ENCODE data around the gene OR51A7. TPM values are rescaled to one million over a fixed set of nuclear protein-coding genes. Genes with fewer than 3 reads are reported as not detected.
"Not testable (repeated sequence)": the region's sequence is repeated elsewhere in the genome, so short reads cannot be mapped to it uniquely, and the experiment has no call there.

OR51A7 gene, protein sequence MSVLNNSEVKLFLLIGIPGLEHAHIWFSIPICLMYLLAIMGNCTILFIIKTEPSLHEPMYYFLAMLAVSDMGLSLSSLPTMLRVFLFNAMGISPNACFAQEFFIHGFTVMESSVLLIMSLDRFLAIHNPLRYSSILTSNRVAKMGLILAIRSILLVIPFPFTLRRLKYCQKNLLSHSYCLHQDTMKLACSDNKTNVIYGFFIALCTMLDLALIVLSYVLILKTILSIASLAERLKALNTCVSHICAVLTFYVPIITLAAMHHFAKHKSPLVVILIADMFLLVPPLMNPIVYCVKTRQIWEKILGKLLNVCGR
- not detected for polyA plus RNA-seq (2013, experiment 1 of 2)
- not detected for polyA plus RNA-seq (2013, experiment 2 of 2)

DNA sequence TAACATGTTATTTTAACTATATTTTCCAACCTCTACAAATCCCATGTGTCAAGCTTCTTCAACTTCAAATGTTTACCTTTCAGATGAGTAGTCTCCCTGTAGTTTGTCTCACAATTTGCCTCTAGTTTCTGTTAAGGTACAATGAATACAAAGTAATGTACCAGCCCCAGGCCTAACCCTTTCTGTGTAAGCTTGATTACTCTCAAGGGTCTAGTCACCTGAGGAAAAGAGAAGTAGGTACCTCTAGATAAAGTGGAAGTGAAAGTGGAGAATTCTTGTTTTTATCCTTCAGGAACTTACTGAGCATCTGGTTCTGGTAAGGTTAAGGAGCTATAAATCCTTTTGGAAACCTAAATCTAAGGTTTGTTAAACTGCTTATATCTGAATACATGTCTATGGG lies at the start of gene OR51A7:
OR51A7 (plus strand) TSS at position 300 of the 400 bp plus-strand sequence. CDS start 3,587 bp downstream, outside the sequence.
- Histone ChIP-seq H3K36me3 (ENCODE audit: control insufficient read depth, insufficient read depth, low read length) (no peaks in the 10 kb centered on the region), H3K4me1 (ENCODE audit: control insufficient read depth, insufficient read depth, low read length, poor library complexity, severe bottlenecking) (no peaks in the 10 kb centered on the region), H3K9me3 (ENCODE audit: control insufficient read depth, low read length) (no peaks in the 10 kb centered on the region), H3K4me3 (ENCODE audit: extremely low read depth, insufficient read depth, low read length, poor library complexity, severe bottlenecking) (no peak within 1 kb of the TSS), H3K27ac (ENCODE audit: low read depth, low read length, severe bottlenecking) (no peak within 1 kb of the TSS)

DNA sequence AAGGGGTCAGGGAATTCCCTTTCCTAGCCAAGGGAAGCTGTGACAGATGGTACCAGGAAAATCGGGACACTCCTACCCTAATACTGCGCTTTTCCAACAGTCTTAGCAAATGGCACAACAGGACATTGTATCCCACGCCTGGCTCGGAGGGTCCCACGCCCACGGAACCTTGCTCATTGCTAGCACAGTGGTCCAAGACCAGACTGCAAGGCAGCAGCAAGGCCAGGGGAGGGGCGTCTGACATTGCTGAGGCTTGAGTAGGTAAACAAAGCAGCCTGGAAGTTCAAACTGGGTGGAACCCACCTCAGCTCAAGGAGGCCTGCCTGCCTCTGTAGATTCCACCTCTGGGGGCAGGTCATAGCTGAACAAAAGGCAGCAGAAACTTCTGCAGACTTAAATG lies 49.3 kb upstream of the OR51A7 start:
- WGBS, 2 experiments (ENCODE audit: insufficient coverage in 2 of 2) = 86 to 90% methylated on average over 6 to 7 of the region's 7 CpGs
- H3K4me3 ChIP-seq (ENCODE audit: extremely low read depth, insufficient read depth, low read length, poor library complexity, severe bottlenecking); H3K4me1 ChIP-seq (ENCODE audit: control insufficient read depth, insufficient read depth, low read length, poor library complexity, severe bottlenecking); H3K27ac ChIP-seq (ENCODE audit: low read depth, low read length, severe bottlenecking); H3K36me3 ChIP-seq (ENCODE audit: control insufficient read depth, insufficient read depth, low read length); H3K9me3 ChIP-seq (ENCODE audit: control insufficient read depth, low read length): not testable (repeated sequence)

DNA sequence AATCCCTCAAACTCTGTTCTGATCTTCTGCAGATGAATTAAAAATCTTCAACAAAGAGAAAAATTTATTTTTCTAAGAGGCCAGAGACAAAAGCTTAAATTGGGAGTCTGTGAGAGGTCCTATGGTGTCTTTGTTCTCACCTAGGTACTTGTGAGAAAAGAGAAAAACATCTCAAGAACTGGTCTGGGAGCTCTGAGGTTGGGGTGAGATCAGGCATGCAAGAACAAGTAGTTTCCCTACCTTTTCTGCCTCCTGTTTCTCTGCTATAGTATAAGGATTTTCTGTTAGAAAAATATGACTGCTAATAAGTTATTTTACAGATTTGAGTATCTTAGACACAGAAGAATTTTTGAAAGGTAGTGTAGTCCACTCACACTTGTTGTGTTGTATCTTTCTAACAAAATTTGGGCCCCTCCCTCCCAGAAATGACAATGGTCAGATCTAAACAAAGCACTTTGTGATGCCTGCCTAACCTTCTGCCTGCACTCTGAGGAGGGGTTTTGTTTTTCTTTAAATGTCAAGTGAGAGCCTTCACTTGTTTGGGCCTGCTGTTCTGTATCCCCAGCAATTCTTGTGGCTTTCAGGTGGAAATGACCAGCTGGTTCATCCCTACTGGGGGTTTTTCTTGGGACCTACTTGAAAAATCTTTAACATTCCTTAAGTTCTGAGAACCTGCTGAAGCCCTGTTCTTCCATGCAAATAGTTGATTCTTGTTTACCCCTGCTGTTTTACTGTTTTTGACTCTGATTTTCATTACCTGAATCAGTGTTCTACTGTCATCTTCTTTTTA lies 40.9 kb upstream of the OR51A7 start:
- Histone ChIP-seq H3K27ac (ENCODE audit: low read depth, low read length, severe bottlenecking) (no peak overlapping the region), H3K9me3 (ENCODE audit: control insufficient read depth, low read length) (no peaks in the 10 kb centered on the region), H3K4me1 (ENCODE audit: control insufficient read depth, insufficient read depth, low read length, poor library complexity, severe bottlenecking) (no peaks in the 10 kb centered on the region), H3K4me3 (ENCODE audit: extremely low read depth, insufficient read depth, low read length, poor library complexity, severe bottlenecking) (no peak overlapping the region), H3K36me3 (ENCODE audit: control insufficient read depth, insufficient read depth, low read length) (no peaks in the 10 kb centered on the region)

DNA sequence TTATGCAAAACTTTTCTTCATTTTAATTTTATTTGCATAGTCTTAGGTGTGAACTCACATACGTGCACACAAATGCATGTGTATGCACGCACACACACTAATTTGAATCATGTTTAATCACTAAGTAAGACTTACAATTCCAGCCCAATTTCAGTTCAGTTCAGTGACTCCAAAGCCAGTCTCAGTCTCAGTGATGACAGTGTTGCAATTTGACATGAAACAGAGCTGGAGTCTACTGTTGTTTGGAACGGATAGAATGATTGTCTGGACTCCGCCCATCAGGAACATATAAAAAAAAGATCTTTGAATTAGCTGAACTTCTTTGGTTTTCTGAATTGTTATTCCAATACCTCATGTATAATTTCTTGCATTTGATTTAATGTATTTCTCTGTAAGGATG lies 39.7 kb upstream of the OR51A7 start:
- Histone ChIP-seq H3K36me3 (ENCODE audit: control insufficient read depth, insufficient read depth, low read length) (no peaks in the 10 kb centered on the region), H3K27ac (ENCODE audit: low read depth, low read length, severe bottlenecking) (no peak overlapping the region), H3K4me3 (ENCODE audit: extremely low read depth, insufficient read depth, low read length, poor library complexity, severe bottlenecking) (no peak overlapping the region), H3K9me3 (ENCODE audit: control insufficient read depth, low read length) (no peaks in the 10 kb centered on the region), H3K4me1 (ENCODE audit: control insufficient read depth, insufficient read depth, low read length, poor library complexity, severe bottlenecking) (no peaks in the 10 kb centered on the region)
- 100% methylated on average over 2 of the region's 4 CpGs for WGBS, 2 experiments (ENCODE audit: insufficient coverage in 2 of 2)

GRCh38 chr11:4865855-4866254 lies 37.7 kb upstream of the OR51A7 start:
- Histone ChIP-seq H3K36me3 (ENCODE audit: control insufficient read depth, insufficient read depth, low read length) (no peaks in the 10 kb centered on the region), H3K4me3 (ENCODE audit: extremely low read depth, insufficient read depth, low read length, poor library complexity, severe bottlenecking) (no peak overlapping the region), H3K9me3 (ENCODE audit: control insufficient read depth, low read length) (no peaks in the 10 kb centered on the region), H3K27ac (ENCODE audit: low read depth, low read length, severe bottlenecking) (no peak overlapping the region), H3K4me1 (ENCODE audit: control insufficient read depth, insufficient read depth, low read length, poor library complexity, severe bottlenecking) (no peaks in the 10 kb centered on the region)
- WGBS, 2 experiments (ENCODE audit: insufficient coverage in 2 of 2) = 83% methylated on average over 1 of the region's 1 CpG; no CpG with 5 or more reads in 1 of the 2 experiments

GRCh38 chr11:4881188-4881587 lies 22.4 kb upstream of the OR51A7 start:
- 76 to 90% methylated on average over 3 of the region's 4 CpGs for WGBS, 2 experiments (ENCODE audit: insufficient coverage in 2 of 2)
- Histone ChIP-seq H3K4me1 (ENCODE audit: control insufficient read depth, insufficient read depth, low read length, poor library complexity, severe bottlenecking) (no peaks in the 10 kb centered on the region), H3K36me3 (ENCODE audit: control insufficient read depth, insufficient read depth, low read length) (no peaks in the 10 kb centered on the region), H3K27ac (ENCODE audit: low read depth, low read length, severe bottlenecking) (no peak overlapping the region), H3K4me3 (ENCODE audit: extremely low read depth, insufficient read depth, low read length, poor library complexity, severe bottlenecking) (no peak overlapping the region), H3K9me3 (ENCODE audit: control insufficient read depth, low read length) (no peaks in the 10 kb centered on the region)

GRCh38 chr11:4881860-4882500 lies 21.6 kb upstream of the OR51A7 start, which contains the start of gene OR51T1:
Gene OR51T1 (plus strand): TSS chr11:4881900. CDS start chr11:4881900, 0 bp downstream.
- Histone ChIP-seq H3K27ac (ENCODE audit: low read depth, low read length, severe bottlenecking) (no peak within 1 kb of the TSS), H3K9me3 (ENCODE audit: control insufficient read depth, low read length) (no peaks in the 10 kb centered on the region), H3K4me1 (ENCODE audit: control insufficient read depth, insufficient read depth, low read length, poor library complexity, severe bottlenecking) (no peaks in the 10 kb centered on the region), H3K36me3 (ENCODE audit: control insufficient read depth, insufficient read depth, low read length) (no peaks in the 10 kb centered on the region), H3K4me3 (ENCODE audit: extremely low read depth, insufficient read depth, low read length, poor library complexity, severe bottlenecking) (no peak within 1 kb of the TSS)
- 84 to 92% methylated on average over 7 to 8 of the region's 8 CpGs for WGBS, 2 experiments (ENCODE audit: insufficient coverage in 2 of 2)

- H3K4me1 ChIP-seq (ENCODE audit: control insufficient read depth, insufficient read depth, low read length, poor library complexity, severe bottlenecking) = no peaks in the 10 kb centered on the region
- 97 to 98% methylated on average over 5 of the region's 5 CpGs for WGBS, 2 experiments (ENCODE audit: insufficient coverage in 2 of 2)
- H3K27ac ChIP-seq (ENCODE audit: low read depth, low read length, severe bottlenecking) = no peak overlapping the region
- H3K9me3 ChIP-seq (ENCODE audit: control insufficient read depth, low read length) = no peaks in the 10 kb centered on the region
- no peaks in the 10 kb centered on the region for H3K36me3 ChIP-seq (ENCODE audit: control insufficient read depth, insufficient read depth, low read length)
- H3K4me3 ChIP-seq (ENCODE audit: extremely low read depth, insufficient read depth, low read length, poor library complexity, severe bottlenecking) = no peak overlapping the region
Observed at GRCh38 chr11:4882543-4882942, 21.0 kb upstream of the OR51A7 start.

GRCh38 chr11:4884361-4884760 lies 19.2 kb upstream of the OR51A7 start:
- Histone ChIP-seq H3K27ac (ENCODE audit: low read depth, low read length, severe bottlenecking) (no peak overlapping the region), H3K4me3 (ENCODE audit: extremely low read depth, insufficient read depth, low read length, poor library complexity, severe bottlenecking) (no peak overlapping the region), H3K9me3 (ENCODE audit: control insufficient read depth, low read length) (no peaks in the 10 kb centered on the region), H3K4me1 (ENCODE audit: control insufficient read depth, insufficient read depth, low read length, poor library complexity, severe bottlenecking) (no peaks in the 10 kb centered on the region), H3K36me3 (ENCODE audit: control insufficient read depth, insufficient read depth, low read length) (no peaks in the 10 kb centered on the region)
- 81 to 100% methylated on average over 2 to 3 of the region's 3 CpGs for WGBS, 2 experiments (ENCODE audit: insufficient coverage in 2 of 2)

GRCh38 chr11:4886186-4886585 lies 17.4 kb upstream of the OR51A7 start:
- Histone ChIP-seq H3K4me3 (ENCODE audit: extremely low read depth, insufficient read depth, low read length, poor library complexity, severe bottlenecking) (no peak overlapping the region), H3K27ac (ENCODE audit: low read depth, low read length, severe bottlenecking) (no peak overlapping the region), H3K4me1 (ENCODE audit: control insufficient read depth, insufficient read depth, low read length, poor library complexity, severe bottlenecking) (no peaks in the 10 kb centered on the region), H3K9me3 (ENCODE audit: control insufficient read depth, low read length) (no peaks in the 10 kb centered on the region), H3K36me3 (ENCODE audit: control insufficient read depth, insufficient read depth, low read length) (no peaks in the 10 kb centered on the region)
- 67% methylated on average over 1 of the region's 3 CpGs; no CpG with 5 or more reads in 1 of the 2 experiments for WGBS, 2 experiments (ENCODE audit: insufficient coverage in 2 of 2)
